ENCODE measurements around the gene RAB7A. TPM values are rescaled to one million over a fixed set of nuclear protein-coding genes. Genes with fewer than 3 reads are reported as not detected.

RAB7A gene
- 68.1 TPM for total RNA-seq (2013)
- polyA plus RNA-seq, result 100 to 1,000 TPM; 192 to 261 (median 223) TPM
- 34.2 and 67.1 TPM in 2 replicates for polyA minus RNA-seq
- 96.9 to 330 (median 148) reads per million in 11 experiments for total RNA-seq

GRCh38 chr3:128726023-128727016, at the start of gene RAB7A:
RAB7A (plus strand) TSS chr3:128726183; CDS start chr3:128795368, 69,185 bp downstream.
- WGBS (ENCODE audit: insufficient coverage), result under 1% methylated on average over 93 of the region's 93 CpGs
- Histone ChIP-seq H3K27ac (ENCODE audit: low read depth in 1 of 2, low read length in 2 of 2) (peak within 1 kb of the TSS; percentile 86 to 99), H3K9ac (ENCODE audit: insufficient read depth, low read length, poor library complexity, severe bottlenecking) (peak within 1 kb of the TSS; percentile 100), H3K27me3 (ENCODE audit: control insufficient read depth in 2 of 2, insufficient read depth in 2 of 2, low read length in 2 of 2) (no peaks in the 10 kb centered on the region), H3K36me3 (replicated peaks in 1 of 2; ENCODE audit: control insufficient read depth in 1 of 2, insufficient read depth in 2 of 2, low read length in 2 of 2) (no peaks in the 10 kb centered on the region), H3K4me2 (replicated peaks; ENCODE audit: extremely low read depth, low read length, poor library complexity, severe bottlenecking) (peak within 1 kb of the TSS; percentile 87), H2AFZ (ENCODE audit: insufficient read depth, low read depth, low read length, poor library complexity, severe bottlenecking) (peak within 1 kb of the TSS; percentile 67), H3K79me2 (ENCODE audit: insufficient read depth, low read length) (peaks cover 58% of the 10 kb centered on the region), H3K4me1 (ENCODE audit: control insufficient read depth in 1 of 2, insufficient read depth in 2 of 2, low read length in 2 of 2) (peaks cover 39 to 51% of the 10 kb centered on the region in 2 donors), H3K9me3 (replicated peaks in 1 of 2; ENCODE audit: control insufficient read depth in 1 of 2, insufficient read depth in 1 of 2, low read length in 2 of 2) (no peaks in the 10 kb centered on the region), H3K4me3 (replicated peaks in 1 of 3; ENCODE audit: low read depth in 2 of 3, low read length in 3 of 3) (peak within 1 kb of the TSS; percentile 79 to 95 (median 95)), H4K20me1 (ENCODE audit: insufficient read depth, low read length) (peaks cover 52% of the 10 kb centered on the region)
- Mint-ChIP-seq H3K4me1 (peaks cover 52% of the 10 kb centered on the region), H3K4me3 (peak within 1 kb of the TSS; percentile 89 to 98), H3K36me3 (peaks cover 5 to 14% of the 10 kb centered on the region in 2 donors), H3K9me3 (peaks cover 0 to 2% (median 0%) of the 10 kb centered on the region in 7 donors), H3K27me3 (ENCODE audit: low read depth in 3 of 3) (peaks cover 1 to 7% (median 3%) of the 10 kb centered on the region in 3 donors), H3K27ac (peak within 1 kb of the TSS; percentile 91 to 98 (median 96))
- DNase-seq, result peak; percentile 97 to 99 (median 99)
- intact Hi-C loops (cut with micrococcal nuclease), result loop anchor here in 1 of 2 donors (5.0 to 10.0 kb wide), 2 partner anchors 44 to 72 kb away; partner anchors contain the start of gene RPN1
- TF ChIP-seq CTCF (IDR thresholded peaks at IDR 0.05), result no peak

- H3K27ac ChIP-seq (ENCODE audit: low read depth in 1 of 2, low read length in 2 of 2), result no peak overlapping the region
- H2AFZ ChIP-seq (ENCODE audit: insufficient read depth, low read depth, low read length, poor library complexity, severe bottlenecking), result no peak overlapping the region
- H3K4me3 ChIP-seq (replicated peaks in 1 of 3; ENCODE audit: low read depth in 2 of 3, low read length in 3 of 3), result no peak overlapping the region
- no peaks in the 10 kb centered on the region for H4K20me1 ChIP-seq (ENCODE audit: insufficient read depth, low read length)
- no peaks in the 10 kb centered on the region for H3K9me3 ChIP-seq (replicated peaks in 1 of 2; ENCODE audit: control insufficient read depth in 1 of 2, insufficient read depth in 1 of 2, low read length in 2 of 2)
- Mint-ChIP-seq H3K4me1 (peaks cover 39% of the 10 kb centered on the region), H3K27ac (peak overlapping the region; percentile 54 to 98 (median 97)), H3K36me3 (peaks cover 0 to 3% of the 10 kb centered on the region in 2 donors), H3K4me3 (peak overlapping the region in 1 of 2 donors; percentile 53), H3K27me3 (ENCODE audit: low read depth in 3 of 3) (peaks cover 0 to 4% (median 0%) of the 10 kb centered on the region in 3 donors), H3K9me3 (no peaks in the 10 kb centered on the region)
- H3K79me2 ChIP-seq (ENCODE audit: insufficient read depth, low read length), result no peaks in the 10 kb centered on the region
- intact Hi-C loops (cut with micrococcal nuclease), result no loop called here
- no peak overlapping the region for H3K9ac ChIP-seq (ENCODE audit: insufficient read depth, low read length, poor library complexity, severe bottlenecking)
- H3K36me3 ChIP-seq (replicated peaks in 1 of 2; ENCODE audit: control insufficient read depth in 1 of 2, insufficient read depth in 2 of 2, low read length in 2 of 2), result no peaks in the 10 kb centered on the region
- DNase-seq, result peak in 1 of 3 donors; percentile 25
- no peak for TF ChIP-seq CTCF (IDR thresholded peaks at IDR 0.05)
- H3K27me3 ChIP-seq (ENCODE audit: control insufficient read depth in 2 of 2, insufficient read depth in 2 of 2, low read length in 2 of 2), result no peaks in the 10 kb centered on the region
- 100% methylated on average over 1 of the region's 2 CpGs for WGBS (ENCODE audit: insufficient coverage)
- no peak overlapping the region for H3K4me2 ChIP-seq (replicated peaks; ENCODE audit: extremely low read depth, low read length, poor library complexity, severe bottlenecking)
- peaks cover 46 to 47% of the 10 kb centered on the region in 2 donors for H3K4me1 ChIP-seq (ENCODE audit: control insufficient read depth in 1 of 2, insufficient read depth in 2 of 2, low read length in 2 of 2)
These were observed 46.6 kb upstream of the RAB7A start for GRCh38 chr3:128679338-128679737.

Measured in CD14-positive monocyte (primary cell).